H1 (cell line): ENCODE measurements around the gene NPFF. TPM values are rescaled to one million over a fixed set of nuclear protein-coding genes. Genes with fewer than 3 reads are reported as not detected.
A peak's percentile ranks its signal among the peaks of the same experiment; 100 is the strongest.

Source experiments
- CTCF ChIA-PET: fragments of 300-600 bp; sonication (Branson Sonifier 250); formaldehyde crosslinking; loops from one replicate; lab custom pipeline; 2021; ENCODE audit not compliant: partially characterized antibody; lab: Charles Lee
- POLR2A ChIA-PET: fragments of 300-600 bp; sonication (Branson Sonifier 250); formaldehyde crosslinking; loops from one replicate; lab custom pipeline; 2021; ENCODE audit warnings: inconsistent platforms; ENCODE audit not compliant: partially characterized antibody; lab: Charles Lee
- DNase-seq, 2 experiments: peaks; one replicate each; pipeline versions ENCODE4 v3.0.0 to v3.0.0-alpha.2; 2010 to 2022; ENCODE audit warnings: low spot score in 2 of 2, low read depth in 1 of 2, mixed read lengths in 1 of 2
- FAIRE-seq: peaks from 2 replicates; lab custom pipeline; 2011; peaks lifted over from hg19 to GRCh38; lab: Jason Lieb, UNC
- H2AFZ ChIP-seq: 2 replicates; pipeline ENCODE4 v1.8.1; 2012; ENCODE audit warnings: low read length, inconsistent platforms
- H2AK5ac ChIP-seq: 2 replicates; pipeline ENCODE4 v1.6.1; 2013; ENCODE audit warnings: low read depth, low read length
- H2BK120ac ChIP-seq: replicated peaks from 2 replicates; pipeline ENCODE3; 2013; ENCODE audit warnings: low read depth, low read length, inconsistent platforms
- H2BK12ac ChIP-seq: 2 replicates; pipeline ENCODE4 v1.6.1; 2013; ENCODE audit warnings: low read depth, low read length
- H2BK15ac ChIP-seq: 2 replicates; pipeline ENCODE4 v1.6.1; 2013; ENCODE audit warnings: low read length
- H2BK20ac ChIP-seq: 2 replicates; pipeline ENCODE4 v1.6.1; 2013; ENCODE audit warnings: low read length
- H2BK5ac ChIP-seq: 2 replicates; pipeline ENCODE4 v1.6.1; 2013; ENCODE audit warnings: low read depth, low read length
- H3K14ac ChIP-seq: 2 replicates; pipeline ENCODE4 v1.6.1; 2013; ENCODE audit warnings: inconsistent platforms; ENCODE audit not compliant: insufficient read length
- H3K18ac ChIP-seq: 2 replicates; pipeline ENCODE4 v1.6.1; 2013; ENCODE audit warnings: low read length; ENCODE audit errors: extremely low read depth
- H3K23ac ChIP-seq: 2 replicates; pipeline ENCODE4 v1.6.1; 2013; ENCODE audit warnings: inconsistent platforms; ENCODE audit not compliant: insufficient read length
- H3K23me2 ChIP-seq: 2 replicates; pipeline ENCODE4 v1.6.1; 2013; ENCODE audit warnings: low read depth, low read length
- H3K27ac ChIP-seq: 2 replicates; pipeline ENCODE4 v1.6.1; 2011; ENCODE audit warnings: low read depth, low read length, inconsistent platforms
- H3K27me3 ChIP-seq, 4 experiments: replicated peaks in 1 of 4; 1 replicate in 1 of 4; 2 replicates in 3 of 4; pipeline versions ENCODE4 v1.6.1 to v1.8.1; 2011 to 2013; ENCODE audit warnings: low read length in 3 of 4, mild to moderate bottlenecking in 3 of 4, inconsistent platforms in 2 of 4, mixed read lengths in 2 of 4, moderate library complexity in 1 of 4; ENCODE audit not compliant: control insufficient read depth in 3 of 4, insufficient read depth in 3 of 4; ENCODE audit errors: extremely low read depth in 1 of 4
- H3K36me3 ChIP-seq, 4 experiments: 2 replicates each; pipeline versions ENCODE4 v1.6.1 to v1.8.1; 2011 to 2013; ENCODE audit warnings: mild to moderate bottlenecking in 4 of 4, low read length in 3 of 4, moderate library complexity in 2 of 4, control low read depth in 1 of 4, inconsistent platforms in 1 of 4; ENCODE audit not compliant: insufficient read depth in 4 of 4, control insufficient read depth in 2 of 4
- H3K4ac ChIP-seq: replicated peaks from 2 replicates; pipeline ENCODE3; 2013; ENCODE audit warnings: low read length, low read depth, mixed read lengths, inconsistent platforms; ENCODE audit not compliant: insufficient read length
- H3K4me1 ChIP-seq, 4 experiments: replicated peaks in 1 of 4; 1 replicate in 1 of 4; 2 replicates in 3 of 4; pipeline versions ENCODE4 v1.6.1 to v1.8.1; 2011 to 2013; ENCODE audit warnings: low read length in 3 of 4, inconsistent platforms in 2 of 4, mixed read lengths in 1 of 4; ENCODE audit not compliant: insufficient read depth in 4 of 4, control insufficient read depth in 3 of 4
- H3K4me2 ChIP-seq, 2 experiments: 2 replicates each; pipeline versions ENCODE4 v1.6.1 to v1.8.1; 2011 to 2013; ENCODE audit warnings: low read depth in 2 of 2, low read length in 2 of 2, control low read depth in 1 of 2, inconsistent platforms in 1 of 2, mild to moderate bottlenecking in 1 of 2; ENCODE audit not compliant: insufficient read depth in 1 of 2
- H3K4me3 ChIP-seq, 4 experiments: fragments of 200-600, 300-600 bp in 1 of 4; sonication (generic), shearing (Covaris generic), sonication (Bioruptor Twin) in 1 of 4; 2 replicates each; pipeline versions ENCODE4 v1.5.1 to v1.8.1; 2011 to 2016; ENCODE audit warnings: low read length in 4 of 4, low read depth in 3 of 4, control low read depth in 2 of 4, inconsistent platforms in 2 of 4, mild to moderate bottlenecking in 2 of 4, mixed read lengths in 1 of 4, moderate library complexity in 1 of 4; ENCODE audit not compliant: insufficient read depth in 2 of 4; ENCODE audit errors: extremely low read depth in 1 of 4
- H3K56ac ChIP-seq: replicated peaks from 2 replicates; pipeline ENCODE3; 2013; ENCODE audit warnings: low read depth, mild to moderate bottlenecking, mixed read lengths, low read length, inconsistent platforms; ENCODE audit not compliant: insufficient read length
- H3K79me1 ChIP-seq: 2 replicates; pipeline ENCODE4 v1.6.1; 2013; ENCODE audit warnings: low read depth, low read length, control low read depth
- H3K79me2 ChIP-seq, 2 experiments: 2 replicates each; pipeline versions ENCODE4 v1.6.1 to v1.8.1; 2012 to 2013; ENCODE audit warnings: low read length in 2 of 2, mild to moderate bottlenecking in 2 of 2, inconsistent platforms in 1 of 2; ENCODE audit not compliant: insufficient read depth in 2 of 2, control insufficient read depth in 1 of 2
- H3K9ac ChIP-seq, 4 experiments: replicated peaks in 1 of 4; 1 replicate in 1 of 4; 2 replicates in 3 of 4; pipeline versions ENCODE4 v1.6.1 to v1.8.1; 2011 to 2013; ENCODE audit warnings: low read depth in 3 of 4, low read length in 3 of 4, control low read depth in 2 of 4, mild to moderate bottlenecking in 2 of 4, moderate library complexity in 2 of 4, inconsistent platforms in 1 of 4; ENCODE audit errors: extremely low read depth in 1 of 4
- H3K9me3 ChIP-seq, 2 experiments: 2 replicates each; pipeline versions ENCODE4 v1.6.1 to v1.8.1; 2012 to 2013; ENCODE audit warnings: mild to moderate bottlenecking in 2 of 2, moderate library complexity in 2 of 2, control low read depth in 1 of 2, inconsistent platforms in 1 of 2, low read depth in 1 of 2, low read length in 1 of 2, mixed read lengths in 1 of 2; ENCODE audit not compliant: insufficient read depth in 2 of 2
- H4K20me1 ChIP-seq, 2 experiments: replicated peaks in 1 of 2; 2 replicates each; pipeline versions ENCODE3 to v1.8.1; 2011 to 2013; ENCODE audit warnings: inconsistent platforms in 2 of 2, low read length in 2 of 2, mild to moderate bottlenecking in 1 of 2; ENCODE audit not compliant: insufficient read depth in 2 of 2, control insufficient read depth in 1 of 2
- H4K5ac ChIP-seq: 2 replicates; pipeline ENCODE4 v1.6.1; 2013; ENCODE audit warnings: low read length, low read depth, mixed read lengths, inconsistent platforms; ENCODE audit not compliant: insufficient read length
- H4K8ac ChIP-seq: 2 replicates; pipeline ENCODE4 v1.8.0; 2013; ENCODE audit warnings: mild to moderate bottlenecking, moderate library complexity, low read length, inconsistent platforms; ENCODE audit not compliant: insufficient read depth; ENCODE audit errors: extremely low read depth
- H4K91ac ChIP-seq: replicated peaks from 2 replicates; pipeline ENCODE3; 2013; ENCODE audit warnings: low read length, mixed read lengths, inconsistent platforms; ENCODE audit not compliant: insufficient read length
- ATF3 ChIP-seq: IDR thresholded peaks from 2 replicates; pipeline ENCODE4 v1.6.1; 2011; ENCODE audit warnings: low read depth, mild to moderate bottlenecking, low read length; ENCODE audit not compliant: insufficient read depth
- CEBPB ChIP-seq: IDR thresholded peaks from 2 replicates; pipeline ENCODE4 v1.6.1; 2012; ENCODE audit warnings: low read depth, low read length
- GABPA ChIP-seq: IDR thresholded peaks from 2 replicates; pipeline ENCODE4 v1.6.1; 2011; ENCODE audit warnings: mild to moderate bottlenecking, low read length, moderate library complexity, borderline replicate concordance; ENCODE audit not compliant: insufficient read depth
- KDM5A ChIP-seq: fragments of 200-600 bp; IDR thresholded peaks from 2 replicates; pipeline ENCODE4 v1.7.1; 2012; ENCODE audit warnings: mild to moderate bottlenecking, low read length, inconsistent platforms, mixed read lengths
- POLR2A ChIP-seq, 2 experiments: IDR thresholded peaks; 1 replicate in 1 of 2; 2 replicates in 1 of 2; pipeline ENCODE4 v1.6.1; 2011; ENCODE audit warnings: low read depth in 2 of 2, low read length in 2 of 2, mild to moderate bottlenecking in 2 of 2; ENCODE audit errors: control extremely low read depth in 1 of 2
- POLR2AphosphoS5 ChIP-seq: IDR thresholded peaks from 2 replicates; pipeline ENCODE4 v1.6.1; 2011; ENCODE audit warnings: low read depth, low read length
- RBBP5 ChIP-seq: IDR thresholded peaks from 2 replicates; pipeline ENCODE4 v1.7.1; 2012; ENCODE audit warnings: low read depth, mild to moderate bottlenecking, inconsistent platforms, low read length, moderate library complexity, borderline replicate concordance
- SIX5 ChIP-seq: IDR thresholded peaks from 2 replicates; pipeline ENCODE4 v1.6.1; 2011; ENCODE audit warnings: mild to moderate bottlenecking, low read depth, low read length
- SP1 ChIP-seq: IDR thresholded peaks from 2 replicates; pipeline ENCODE4 v1.6.1; 2011; ENCODE audit warnings: low read depth, low read length
- TAF1 ChIP-seq: IDR thresholded peaks from 2 replicates; pipeline ENCODE4 v1.6.1; 2011; ENCODE audit warnings: mild to moderate bottlenecking, low read depth, low read length
- TAF7 ChIP-seq: optimal IDR thresholded peaks from 2 replicates; pipeline ENCODE3; 2011; ENCODE audit warnings: low read depth, mild to moderate bottlenecking, inconsistent platforms, low read length, moderate library complexity, borderline replicate concordance
- TBP ChIP-seq: IDR thresholded peaks from 2 replicates; pipeline ENCODE4 v1.6.1; 2011; ENCODE audit warnings: low read depth, low read length, improper control_type of control experiment
- WGBS, 2 experiments: shearing (Covaris generic) in 1 of 2; methylation state at CpG; one replicate each; pipeline versions ENCODE4 v1.1.6 to v1.1.7; 2013 to 2015; ENCODE audit warnings: low lambda C conversion rate in 2 of 2, mixed read lengths in 2 of 2, inconsistent platforms in 1 of 2, low coverage in 1 of 2, missing lambda C conversion rate in 1 of 2; ENCODE audit not compliant: insufficient replicate concordance in 2 of 2, insufficient coverage in 1 of 2, insufficient read length in 1 of 2; ENCODE audit errors: extremely low coverage in 1 of 2, missing lambda C conversion rate in 1 of 2; 5-methylcytosine and 5-hydroxymethylcytosine counted together
- polyA plus RNA-seq, 7 experiments: library from polyadenylated mRNA; depleted of rRNA in 3 of 7; stranded (reverse) in 5 of 7; unstranded in 2 of 7; fragments of >200 nt in 5 of 7; fragments of 200-250 nt in 2 of 7; gene quantifications; 1 replicate in 5 of 7; 2 replicates in 1 of 7; 4 replicates in 1 of 7; pipeline versions ENCODE4 v1.2.1 to v1.2.3, GENCODE V29; 2011 to 2013; ENCODE audit warnings: missing spikeins in 2 of 7, mixed read lengths in 2 of 7
- total RNA-seq: library from RNA; stranded (reverse); fragmentation: NEBNext Ultra II Directional; extraction: Animal tissue kit (Norgen Biotek cat#: 25700); gene quantifications from 2 replicates; pipeline ENCODE4 v1.2.1, GENCODE V29; 2021

Gene NPFF
- total and polyA plus RNA-seq, 2 of the 8 experiments (the other 6 are each of a cell fraction or from before 2014, with no cell fraction given) = not detected

GRCh38 chr12:53500142-53500775 lies 7.0 kb downstream of the NPFF start:
- POLR2A ChIA-PET = interaction anchor here (0.8 to 67.0 kb wide), 23 partner anchors 12 to 613 kb away, joined by 3 to 3397 read pairs (median 5); partner anchors contain the start of genes AAAS, ATF7, ATP5MC2 and PCBP2
- Histone ChIP-seq H3K27ac (peak overlapping the region; percentile 54; the same call in 1 of the 2 replicates), H4K91ac (peak overlapping the region; percentile 94), H2BK15ac (no peak overlapping the region), H4K8ac (no peak overlapping the region), H2BK5ac (peak overlapping the region; percentile 36), H3K23me2 (peaks cover 22% of the 10 kb centered on the region), H3K36me3 (peaks cover 0 to 11% (median 4%) of the 10 kb centered on the region in 4 experiments; a peak in 5 of 8 replicates), H3K9ac (peak overlapping the region; percentile 8 to 84 (median 52)), H3K4me2 (peak overlapping the region; percentile 78 to 98), H3K27me3 (no peaks in the 10 kb centered on the region), H2BK12ac (peak overlapping the region; percentile 65; the same call in 1 of the 2 replicates), H3K18ac (peak overlapping the region; percentile 78; the same call in 1 of the 2 replicates), H2BK20ac (no peak overlapping the region), H3K14ac (no peak overlapping the region), H3K4ac (peak overlapping the region; percentile 79), H4K20me1 (peaks cover 0 to 3% of the 10 kb centered on the region in 2 experiments), H3K79me2 (peaks cover 0 to 30% of the 10 kb centered on the region in 2 experiments; a peak in 2 of 4 replicates), H3K56ac (peak overlapping the region; percentile 73), H2AFZ (no peak overlapping the region), H4K5ac (peak overlapping the region; percentile 87), H3K4me3 (peak overlapping the region; percentile 55 to 91 (median 70)), H3K79me1 (peaks cover 13% of the 10 kb centered on the region), H2BK120ac (peak overlapping the region; percentile 57), H3K9me3 (no peaks in the 10 kb centered on the region), H3K23ac (no peak overlapping the region), H3K4me1 (peaks cover 11 to 44% (median 21%) of the 10 kb centered on the region in 4 experiments), H2AK5ac (no peak overlapping the region)
- CTCF ChIA-PET = interaction anchor here (0.6 to 5.5 kb wide), 9 partner anchors 8 to 243 kb away, joined by 3 to 41 read pairs (median 4); partner anchors contain the start of gene AAAS
- FAIRE-seq (no peak), DNase-seq (peak in 1 of 2 experiments; percentile 47)
- WGBS, 2 experiments = 9% methylated on average over 17 of the region's 17 CpGs; no CpG with 5 or more reads in 1 of the 2 experiments
- TF ChIP-seq RBBP5 (no peak), SIX5 (no peak), ATF3 (no peak), GABPA (no peak), TAF7 (no peak), TAF1 (no peak; the same call in 1 of the 2 replicates), CEBPB (peak; percentile 88), SP1 (no peak), POLR2A (IDR thresholded peaks at IDR 0.05; ENCODE audit: control extremely low read depth in 1 of 2, low read depth in 2 of 2, low read length in 2 of 2) (peak in 1 of 2 experiments; percentile 81; a peak in 2 of 3 replicates), TBP (peak; percentile 55), POLR2AphosphoS5 (peak; percentile 80), KDM5A (no peak)
